Transverse colon (tissue), 4 donors: ENCODE measurements around the gene DNAJC18.

ENCODE experiments used
- POLR2A ChIP-seq: fragments of 450-650 bp; IDR thresholded peaks from one replicate; pipeline ENCODE4 v1.6.1; 2016; ENCODE audit warnings: antibody characterized with exemption, mild to moderate bottlenecking, moderate library complexity
- POLR2AphosphoS5 ChIP-seq, 3 donors: sonication (generic); formaldehyde crosslinking; IDR thresholded peaks; one replicate each; pipeline ENCODE4 v1.6.1; 2016; ENCODE audit warnings: antibody characterized with exemption in 3 of 3
- TF ChIP-seq, protein P1 (sequence below), 5 experiments: fragments of 200-600 bp in 3 of 5; fragments of 450-650 bp in 2 of 5; sonication (generic) in 3 of 5; IDR thresholded peaks; 1 replicate in 2 of 5; 2 replicates in 3 of 5; pipeline ENCODE4 v1.5.1; 2016 to 2017; ENCODE audit warnings: antibody characterized with exemption in 5 of 5, inconsistent platforms in 3 of 5, mild to moderate bottlenecking in 2 of 5, moderate library complexity in 1 of 5

DNA sequence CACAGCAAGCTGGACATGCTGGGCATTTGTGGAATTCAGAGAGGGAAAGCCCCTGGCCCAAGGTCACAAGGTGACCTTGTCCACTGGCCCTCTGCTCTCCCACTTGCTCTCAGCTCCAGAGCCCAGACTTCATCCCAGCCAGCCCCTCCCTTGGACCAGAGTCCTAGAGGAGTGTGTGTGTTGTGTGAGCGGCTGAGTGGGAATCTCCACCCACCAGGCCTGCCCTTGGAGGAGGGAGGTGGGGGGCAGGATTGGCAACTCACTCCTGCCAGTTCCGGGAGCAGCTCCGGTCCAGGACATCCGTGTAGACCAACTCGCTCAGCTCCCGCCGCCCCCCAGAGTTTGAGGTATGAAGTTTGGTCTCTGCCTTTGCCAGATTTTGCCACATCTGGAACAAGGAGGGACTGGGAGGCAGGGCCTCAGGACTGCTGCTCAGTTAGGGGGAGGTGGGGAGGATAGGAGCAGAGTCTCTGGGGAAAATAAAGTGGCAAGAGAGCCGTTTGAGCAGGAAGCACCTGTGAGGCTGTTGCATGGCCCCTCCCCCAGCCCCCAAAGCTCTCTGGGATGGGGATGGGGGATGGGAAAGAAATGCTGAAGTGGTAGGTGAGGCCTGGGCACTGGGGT, 51.0 kb downstream of the DNAJC18 start:
- TF ChIP-seq POLR2AphosphoS5 (IDR thresholded peaks at IDR 0.05) (peak in 2 of 3 donors; percentile 81 to 85), POLR2A (peak; percentile 86)
- TF ChIP-seq, protein P1, sequence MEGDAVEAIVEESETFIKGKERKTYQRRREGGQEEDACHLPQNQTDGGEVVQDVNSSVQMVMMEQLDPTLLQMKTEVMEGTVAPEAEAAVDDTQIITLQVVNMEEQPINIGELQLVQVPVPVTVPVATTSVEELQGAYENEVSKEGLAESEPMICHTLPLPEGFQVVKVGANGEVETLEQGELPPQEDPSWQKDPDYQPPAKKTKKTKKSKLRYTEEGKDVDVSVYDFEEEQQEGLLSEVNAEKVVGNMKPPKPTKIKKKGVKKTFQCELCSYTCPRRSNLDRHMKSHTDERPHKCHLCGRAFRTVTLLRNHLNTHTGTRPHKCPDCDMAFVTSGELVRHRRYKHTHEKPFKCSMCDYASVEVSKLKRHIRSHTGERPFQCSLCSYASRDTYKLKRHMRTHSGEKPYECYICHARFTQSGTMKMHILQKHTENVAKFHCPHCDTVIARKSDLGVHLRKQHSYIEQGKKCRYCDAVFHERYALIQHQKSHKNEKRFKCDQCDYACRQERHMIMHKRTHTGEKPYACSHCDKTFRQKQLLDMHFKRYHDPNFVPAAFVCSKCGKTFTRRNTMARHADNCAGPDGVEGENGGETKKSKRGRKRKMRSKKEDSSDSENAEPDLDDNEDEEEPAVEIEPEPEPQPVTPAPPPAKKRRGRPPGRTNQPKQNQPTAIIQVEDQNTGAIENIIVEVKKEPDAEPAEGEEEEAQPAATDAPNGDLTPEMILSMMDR (IDR thresholded peaks at IDR 0.05): peak in 1 of 5 experiments; percentile 11
